ENCODE results near the gene STEAP1B. TPM values are rescaled to one million over a fixed set of nuclear protein-coding genes. Genes with fewer than 3 reads are reported as not detected.
"Not testable (repeated sequence)": the region's sequence is repeated elsewhere in the genome, so short reads cannot be mapped to it uniquely, and the experiment has no call there.

Gene STEAP1B
- total RNA-seq, 1 experiment from 2014 or later: 0.27 TPM

- H3K9me2 ChIP-seq (ENCODE audit: insufficient read depth); CTCF ChIA-PET; H2AFZ ChIP-seq (ENCODE audit: low read depth, low read length, poor library complexity, severe bottlenecking); BruUV-seq (replicated peaks); H3K4me1 ChIP-seq (ENCODE audit: control insufficient read depth in 1 of 2, insufficient read depth in 2 of 2, low read length in 2 of 2); H3K4me3 ChIP-seq (replicated peaks in 1 of 2; ENCODE audit: low read depth in 1 of 2, low read length in 2 of 2); H3K27ac ChIP-seq (ENCODE audit: low read depth, low read length); H3K4me2 ChIP-seq (ENCODE audit: low read length); RAD21 ChIA-PET (ENCODE audit: low non-redundant PET in 1 of 2, low total read pairs in 2 of 2, uncharacterized antibody in 2 of 2, unreplicated experiment in 2 of 2); H3K36me3 ChIP-seq (ENCODE audit: control insufficient read depth in 1 of 2, insufficient read depth in 2 of 2, low read length in 2 of 2); H3K9ac ChIP-seq (ENCODE audit: low read length); H3K79me2 ChIP-seq (ENCODE audit: insufficient read depth, low read length); H4K20me1 ChIP-seq (ENCODE audit: insufficient read depth); intact Hi-C loops (cut with micrococcal nuclease); H3K9me3 ChIP-seq (ENCODE audit: control insufficient read depth in 1 of 2, insufficient read depth in 1 of 2, low read depth in 1 of 2, low read length in 2 of 2); POLR2A ChIA-PET; DNase-seq (ENCODE audit: low read depth, low spot score); H3K27me3 ChIP-seq (ENCODE audit: insufficient read depth, low read length): not testable (repeated sequence)
- TF ChIP-seq RAD21 (IDR thresholded peaks at IDR 0.05; ENCODE audit: low read depth): peak; percentile 27; the same call in 1 of the 2 replicates
- TF ChIP-seq CTCF (IDR thresholded peaks at IDR 0.05 in 2 of 3, conservative IDR thresholded peaks at IDR 0.05 in 1 of 3; ENCODE audit: borderline replicate concordance in 1 of 3, insufficient read depth in 1 of 3, low read depth in 2 of 3, low read length in 2 of 3): peak in 2 of 3 experiments; percentile 32 to 39; a peak in 4 of 6 replicates
- ATAC-seq: peak; percentile 42
Measured at GRCh38 chr7:22504519-22504918, 4.5 kb upstream of the STEAP1B start.

GRCh38 chr7:22502104-22502503, 2.1 kb upstream of the STEAP1B start:
- H3K4me1 ChIP-seq (ENCODE audit: control insufficient read depth in 1 of 2, insufficient read depth in 2 of 2, low read length in 2 of 2); H4K20me1 ChIP-seq (ENCODE audit: insufficient read depth); H3K9me2 ChIP-seq (ENCODE audit: insufficient read depth); POLR2A ChIA-PET; BruUV-seq (replicated peaks); H2AFZ ChIP-seq (ENCODE audit: low read depth, low read length, poor library complexity, severe bottlenecking); H3K79me2 ChIP-seq (ENCODE audit: insufficient read depth, low read length); DNase-seq (ENCODE audit: low read depth, low spot score); H3K27ac ChIP-seq (ENCODE audit: low read depth, low read length); RAD21 ChIA-PET (ENCODE audit: low non-redundant PET in 1 of 2, low total read pairs in 2 of 2, uncharacterized antibody in 2 of 2, unreplicated experiment in 2 of 2); H3K4me2 ChIP-seq (ENCODE audit: low read length); CTCF ChIA-PET; H3K9me3 ChIP-seq (ENCODE audit: control insufficient read depth in 1 of 2, insufficient read depth in 1 of 2, low read depth in 1 of 2, low read length in 2 of 2); ATAC-seq; H3K36me3 ChIP-seq (ENCODE audit: control insufficient read depth in 1 of 2, insufficient read depth in 2 of 2, low read length in 2 of 2); H3K9ac ChIP-seq (ENCODE audit: low read length); H3K27me3 ChIP-seq (ENCODE audit: insufficient read depth, low read length); intact Hi-C loops (cut with micrococcal nuclease); H3K4me3 ChIP-seq (replicated peaks in 1 of 2; ENCODE audit: low read depth in 1 of 2, low read length in 2 of 2): not testable (repeated sequence)

Measured in HCT116 (cell line).